Dendritic cell treated with granulocyte-macrophage colony-stimulating factor and Interleukin-4, amounts not matched to agents 40 ng/mL and 50 ng/mL, for 4 days (primary cell): ENCODE data around the gene OCA2.
"Not testable (repeated sequence)": the region's sequence is repeated elsewhere in the genome, so short reads cannot be mapped to it uniquely, and the experiment has no call there.

Experiments used
- H3K27ac Mint-ChIP-seq: one replicate; pipeline ENCODE4 v1.8.0; 2022; ENCODE audit warnings: mild to moderate bottlenecking, mixed read lengths
- H3K27me3 Mint-ChIP-seq: one replicate; pipeline ENCODE4 v1.8.0; 2022; ENCODE audit warnings: mild to moderate bottlenecking, mixed read lengths
- H3K36me3 Mint-ChIP-seq: one replicate; pipeline ENCODE4 v1.8.0; 2022; ENCODE audit warnings: low read depth, mixed read lengths
- H3K4me1 Mint-ChIP-seq: one replicate; pipeline ENCODE4 v1.8.0; 2022; ENCODE audit warnings: low read depth, mixed read lengths
- H3K4me3 Mint-ChIP-seq: one replicate; pipeline ENCODE4 v1.8.0; 2022; ENCODE audit warnings: mild to moderate bottlenecking, moderate library complexity, mixed read lengths
- H3K9me3 Mint-ChIP-seq: one replicate; pipeline ENCODE4 v1.8.0; 2022; ENCODE audit warnings: mixed read lengths
- intact Hi-C: fragments of 100-400 bp; cut with micrococcal nuclease; formaldehyde crosslinking; loops from one replicate; pipeline ENCODE4 v1.15.0; 2022

Gene OCA2

DNA sequence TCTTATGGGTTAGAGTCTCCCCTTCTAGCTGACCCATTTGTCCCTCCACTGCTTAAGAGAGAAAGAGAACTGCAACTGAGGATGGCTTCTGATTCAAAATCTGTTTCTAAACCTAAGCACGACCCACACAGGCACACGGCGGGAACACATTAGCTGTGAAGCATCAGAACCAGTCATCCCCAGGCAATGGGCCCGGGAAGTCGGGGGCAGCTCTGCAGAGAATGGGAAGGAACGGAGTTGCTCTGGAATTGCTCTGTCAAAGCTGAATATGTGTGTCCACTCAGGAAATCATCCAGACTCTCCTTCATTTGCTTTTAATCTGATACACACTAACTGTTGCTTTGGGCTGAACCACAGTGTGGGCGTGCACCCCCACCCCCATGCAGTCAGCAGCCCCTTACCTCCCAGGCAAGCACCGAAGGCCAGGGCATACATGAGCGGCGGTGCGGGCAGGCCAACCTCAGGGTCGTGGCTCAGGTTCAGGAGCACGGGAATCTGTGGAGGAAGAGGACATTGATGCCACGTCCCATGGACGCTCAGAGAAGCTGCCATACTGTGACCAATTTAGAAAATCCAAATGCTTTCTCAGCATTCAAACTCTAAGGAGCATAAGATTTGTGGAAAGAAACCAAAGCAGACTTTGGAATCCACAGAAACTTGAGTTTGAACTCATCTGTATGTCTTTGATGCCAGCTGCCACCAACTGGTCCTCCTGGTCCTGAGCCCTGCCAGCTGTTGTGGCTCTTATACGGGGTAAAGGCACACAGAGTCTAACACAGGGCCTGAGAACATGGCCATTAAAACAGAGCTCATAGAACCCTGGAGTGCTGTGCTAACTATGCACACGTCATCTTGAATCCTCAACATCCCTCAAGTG lies 247.9 kb downstream of the OCA2 start:
- Mint-ChIP-seq H3K27ac (no peak overlapping the region), H3K4me1 (no peaks in the 10 kb centered on the region), H3K4me3 (no peak overlapping the region), H3K36me3 (no peaks in the 10 kb centered on the region), H3K27me3 (no peaks in the 10 kb centered on the region), H3K9me3 (peaks cover 75% of the 10 kb centered on the region)
- intact Hi-C loops: no loop called here

GRCh38 chr15:27850050-27850449 lies 249.1 kb downstream of the OCA2 start:
- Mint-ChIP-seq H3K27ac (no peak overlapping the region), H3K4me1 (no peaks in the 10 kb centered on the region), H3K36me3 (no peaks in the 10 kb centered on the region), H3K27me3 (no peaks in the 10 kb centered on the region), H3K9me3 (peaks cover 79% of the 10 kb centered on the region), H3K4me3 (no peak overlapping the region)
- intact Hi-C loops: no loop called here

GRCh38 chr15:27848936-27849335 lies 250.2 kb downstream of the OCA2 start:
- H3K4me1 Mint-ChIP-seq, H3K27ac Mint-ChIP-seq, intact Hi-C loops, H3K4me3 Mint-ChIP-seq, H3K27me3 Mint-ChIP-seq, H3K36me3 Mint-ChIP-seq: not testable (repeated sequence)
- peaks cover 70% of the 10 kb centered on the region for H3K9me3 Mint-ChIP-seq

DNA sequence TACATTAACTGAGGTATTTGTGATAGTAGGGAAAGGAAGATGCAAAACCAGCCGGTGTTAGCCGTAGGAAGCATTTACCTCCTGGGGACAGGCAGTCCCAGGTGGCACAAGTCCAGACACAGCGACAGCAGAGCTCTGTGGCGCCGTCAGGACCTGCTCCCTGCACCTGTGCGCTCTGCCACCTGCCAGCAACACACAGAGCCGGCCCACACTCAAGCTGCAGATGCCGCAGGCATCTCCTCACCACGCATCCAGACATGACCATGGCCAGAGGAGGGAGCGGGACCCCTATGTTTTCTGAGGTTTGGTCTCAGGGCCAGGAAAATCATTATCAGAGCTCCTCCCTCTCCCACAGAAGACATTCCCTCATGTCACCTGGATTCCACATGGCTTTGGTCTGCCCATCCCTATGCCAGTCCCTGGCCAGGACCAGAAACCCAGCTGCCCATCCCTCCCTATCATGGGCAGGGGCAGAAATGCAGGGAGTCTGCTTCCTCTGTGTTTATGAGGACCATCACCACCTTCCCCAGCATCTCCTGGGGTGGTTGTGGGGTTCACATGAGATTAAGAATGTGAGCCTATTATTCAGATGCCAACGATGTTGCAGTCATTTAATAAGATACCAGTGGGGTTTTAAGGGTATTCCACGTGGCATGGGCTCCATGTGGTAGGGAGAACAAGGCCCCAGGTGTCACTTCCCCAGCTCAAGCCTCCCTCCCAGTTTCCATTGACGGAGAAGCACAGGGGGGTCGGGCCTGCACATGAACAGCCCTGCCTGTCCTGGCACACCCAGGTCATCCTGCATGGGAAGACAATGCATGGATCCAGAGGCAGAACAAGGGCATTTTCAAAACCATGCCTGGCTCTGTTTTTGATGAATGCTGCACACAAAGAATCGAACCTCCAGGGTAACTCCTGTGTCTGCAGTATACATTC lies 251.1 kb downstream of the OCA2 start:
- intact Hi-C loops: no loop called here
- Mint-ChIP-seq H3K4me3 (no peak overlapping the region), H3K9me3 (peaks cover 65% of the 10 kb centered on the region), H3K27ac (no peak overlapping the region), H3K36me3 (no peaks in the 10 kb centered on the region), H3K27me3 (no peaks in the 10 kb centered on the region), H3K4me1 (no peaks in the 10 kb centered on the region)

DNA sequence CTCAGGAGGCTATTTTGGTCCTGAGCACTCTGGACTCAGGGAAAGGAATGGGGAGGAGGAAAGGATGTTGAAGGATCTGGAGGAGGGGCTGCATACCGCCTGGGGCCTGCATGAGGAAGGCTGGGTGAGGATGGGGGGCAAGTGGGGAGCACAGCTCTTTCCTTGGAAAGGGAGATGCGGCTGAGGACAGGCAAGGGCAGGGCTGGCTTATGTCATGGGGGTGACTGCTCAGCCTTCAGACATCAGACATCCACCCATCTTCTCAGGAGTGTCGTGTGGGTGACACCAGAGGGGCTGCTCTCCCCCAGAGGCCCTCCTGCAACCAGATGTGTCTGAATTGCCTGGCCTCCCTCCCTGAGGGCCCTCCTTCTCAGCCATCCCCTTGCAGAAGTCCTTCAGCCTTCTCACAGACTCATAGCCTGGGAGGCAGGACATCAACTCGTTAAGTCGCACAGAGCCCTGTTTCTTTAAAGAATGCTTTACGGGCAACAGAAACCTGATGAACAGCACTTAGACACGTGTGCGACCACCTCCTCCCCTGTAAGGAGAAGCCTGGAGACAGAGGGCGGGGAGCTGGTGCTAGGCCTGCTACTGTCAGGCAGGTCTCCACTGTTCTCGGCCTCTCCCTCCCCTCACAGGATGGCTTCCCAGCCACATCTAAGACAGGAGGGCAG lies 252.3 kb downstream of the OCA2 start:
- Mint-ChIP-seq H3K27me3 (no peaks in the 10 kb centered on the region), H3K36me3 (no peaks in the 10 kb centered on the region), H3K4me1 (no peaks in the 10 kb centered on the region), H3K4me3 (no peak overlapping the region), H3K9me3 (peaks cover 64% of the 10 kb centered on the region), H3K27ac (no peak overlapping the region)
- intact Hi-C loops: no loop called here

GRCh38 chr15:27845535-27846369 lies 253.4 kb downstream of the OCA2 start:
- Mint-ChIP-seq H3K36me3 (no peaks in the 10 kb centered on the region), H3K4me1 (no peaks in the 10 kb centered on the region), H3K4me3 (no peak overlapping the region), H3K9me3 (peaks cover 53% of the 10 kb centered on the region), H3K27me3 (no peaks in the 10 kb centered on the region), H3K27ac (no peak overlapping the region)
- intact Hi-C loops: no loop called here

GRCh38 chr15:27844018-27844666 lies 255.0 kb downstream of the OCA2 start:
- H3K4me1 Mint-ChIP-seq: no peaks in the 10 kb centered on the region
- no peak overlapping the region for H3K4me3 Mint-ChIP-seq
- H3K36me3 Mint-ChIP-seq: no peaks in the 10 kb centered on the region

DNA sequence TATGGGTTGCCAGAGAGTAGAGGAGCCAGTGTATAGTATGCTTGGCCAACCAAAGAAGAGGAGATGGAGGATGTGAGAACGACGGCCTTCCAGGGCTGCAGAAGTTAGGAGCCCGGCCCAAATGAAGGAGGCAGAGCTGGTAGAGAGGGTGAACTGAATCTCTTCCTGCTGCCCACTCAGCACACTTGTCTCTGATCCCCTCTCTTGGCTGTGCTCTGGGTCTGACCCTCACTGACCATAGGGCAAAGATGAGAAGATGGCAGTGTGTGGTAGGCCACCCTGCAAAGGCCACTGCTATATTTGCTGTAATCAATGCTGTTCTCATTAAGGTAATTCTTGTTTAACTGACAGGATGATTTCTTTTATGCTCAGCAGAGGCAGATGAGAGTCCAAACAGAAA lies 256.0 kb downstream of the OCA2 start:
- Mint-ChIP-seq H3K9me3 (peaks cover 30% of the 10 kb centered on the region), H3K4me1 (no peaks in the 10 kb centered on the region), H3K27ac (no peak overlapping the region), H3K27me3 (no peaks in the 10 kb centered on the region), H3K4me3 (no peak overlapping the region), H3K36me3 (no peaks in the 10 kb centered on the region)
- intact Hi-C loops: no loop called here

More at GRCh38 chr15:27844018-27844666, 255.0 kb downstream of the OCA2 start:
- peaks cover 38% of the 10 kb centered on the region for H3K9me3 Mint-ChIP-seq
- no peak overlapping the region for H3K27ac Mint-ChIP-seq
- no peaks in the 10 kb centered on the region for H3K27me3 Mint-ChIP-seq
- intact Hi-C loops: no loop called here

DNA sequence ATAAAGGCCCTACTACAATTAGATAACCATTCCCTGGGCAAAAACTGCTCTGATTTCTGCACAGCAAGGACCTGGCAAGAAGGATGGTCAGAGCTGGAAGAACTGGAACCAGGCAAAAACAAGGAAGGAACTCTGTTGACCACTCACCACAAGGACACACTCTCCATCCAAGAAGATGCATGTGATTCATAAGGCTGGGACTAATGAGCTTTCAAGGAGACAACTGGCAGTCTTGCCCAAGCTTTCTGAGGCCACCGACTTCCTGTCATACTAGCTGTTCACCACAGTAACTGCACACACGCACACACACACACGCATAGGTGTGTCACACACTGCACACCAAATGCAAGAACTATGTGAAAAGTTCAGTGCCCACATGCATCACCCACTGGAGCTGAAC lies 256.6 kb downstream of the OCA2 start:
- Mint-ChIP-seq H3K9me3 (peaks cover 27% of the 10 kb centered on the region), H3K27me3 (no peaks in the 10 kb centered on the region), H3K4me1 (no peaks in the 10 kb centered on the region), H3K27ac (no peak overlapping the region), H3K4me3 (no peak overlapping the region), H3K36me3 (no peaks in the 10 kb centered on the region)
- intact Hi-C loops: no loop called here

- H3K9me3 Mint-ChIP-seq: peaks cover 36% of the 10 kb centered on the region
- H3K36me3 Mint-ChIP-seq: no peaks in the 10 kb centered on the region
- no peaks in the 10 kb centered on the region for H3K4me1 Mint-ChIP-seq
- H3K27ac Mint-ChIP-seq: no peak overlapping the region
- intact Hi-C loops: no loop called here
- H3K27me3 Mint-ChIP-seq: no peaks in the 10 kb centered on the region
- H3K4me3 Mint-ChIP-seq: no peak overlapping the region
Observed at GRCh38 chr15:27835233-27835939, 263.7 kb downstream of the OCA2 start.

DNA sequence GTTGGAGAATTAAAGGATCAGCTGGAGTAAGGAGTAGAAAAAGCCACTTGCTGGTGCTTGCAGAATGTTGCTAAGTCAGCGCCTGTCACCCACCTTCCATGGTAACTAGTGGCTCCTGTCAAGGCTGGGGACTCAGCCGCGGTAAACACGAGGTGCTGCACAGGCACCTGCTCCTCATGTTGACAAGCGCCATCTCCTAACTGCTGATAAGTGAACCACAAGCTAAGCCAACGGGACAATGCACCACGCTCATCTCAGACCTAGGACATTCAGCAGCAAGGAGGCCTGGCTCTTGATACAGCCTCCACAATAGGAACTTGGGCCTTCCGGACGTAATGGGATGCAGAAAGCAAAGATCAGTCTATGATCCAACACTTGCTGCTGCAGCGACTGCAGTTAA lies 264.4 kb downstream of the OCA2 start:
- H3K36me3 Mint-ChIP-seq: no peaks in the 10 kb centered on the region
- H3K4me1 Mint-ChIP-seq: no peaks in the 10 kb centered on the region
- no peak overlapping the region for H3K27ac Mint-ChIP-seq
- intact Hi-C loops: no loop called here
- peaks cover 36% of the 10 kb centered on the region for H3K9me3 Mint-ChIP-seq
- no peaks in the 10 kb centered on the region for H3K27me3 Mint-ChIP-seq
- H3K4me3 Mint-ChIP-seq: no peak overlapping the region

GRCh38 chr15:27833974-27834373 lies 265.1 kb downstream of the OCA2 start:
- intact Hi-C loops: no loop called here
- Mint-ChIP-seq H3K9me3 (peaks cover 36% of the 10 kb centered on the region), H3K27ac (no peak overlapping the region), H3K4me1 (no peaks in the 10 kb centered on the region), H3K4me3 (no peak overlapping the region), H3K36me3 (no peaks in the 10 kb centered on the region), H3K27me3 (no peaks in the 10 kb centered on the region)
